ENCODE data around the gene DPP7.

- TF ChIP-seq, protein P1, sequence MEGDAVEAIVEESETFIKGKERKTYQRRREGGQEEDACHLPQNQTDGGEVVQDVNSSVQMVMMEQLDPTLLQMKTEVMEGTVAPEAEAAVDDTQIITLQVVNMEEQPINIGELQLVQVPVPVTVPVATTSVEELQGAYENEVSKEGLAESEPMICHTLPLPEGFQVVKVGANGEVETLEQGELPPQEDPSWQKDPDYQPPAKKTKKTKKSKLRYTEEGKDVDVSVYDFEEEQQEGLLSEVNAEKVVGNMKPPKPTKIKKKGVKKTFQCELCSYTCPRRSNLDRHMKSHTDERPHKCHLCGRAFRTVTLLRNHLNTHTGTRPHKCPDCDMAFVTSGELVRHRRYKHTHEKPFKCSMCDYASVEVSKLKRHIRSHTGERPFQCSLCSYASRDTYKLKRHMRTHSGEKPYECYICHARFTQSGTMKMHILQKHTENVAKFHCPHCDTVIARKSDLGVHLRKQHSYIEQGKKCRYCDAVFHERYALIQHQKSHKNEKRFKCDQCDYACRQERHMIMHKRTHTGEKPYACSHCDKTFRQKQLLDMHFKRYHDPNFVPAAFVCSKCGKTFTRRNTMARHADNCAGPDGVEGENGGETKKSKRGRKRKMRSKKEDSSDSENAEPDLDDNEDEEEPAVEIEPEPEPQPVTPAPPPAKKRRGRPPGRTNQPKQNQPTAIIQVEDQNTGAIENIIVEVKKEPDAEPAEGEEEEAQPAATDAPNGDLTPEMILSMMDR (IDR thresholded peaks at IDR 0.05) = no peak
- TF ChIP-seq POLR2A (IDR thresholded peaks at IDR 0.05) = no peak
Measured at GRCh38 chr9:137152844-137153405, 38.4 kb upstream of the DPP7 start.
